ENCODE measurements around the gene ITPK1.

DNA sequence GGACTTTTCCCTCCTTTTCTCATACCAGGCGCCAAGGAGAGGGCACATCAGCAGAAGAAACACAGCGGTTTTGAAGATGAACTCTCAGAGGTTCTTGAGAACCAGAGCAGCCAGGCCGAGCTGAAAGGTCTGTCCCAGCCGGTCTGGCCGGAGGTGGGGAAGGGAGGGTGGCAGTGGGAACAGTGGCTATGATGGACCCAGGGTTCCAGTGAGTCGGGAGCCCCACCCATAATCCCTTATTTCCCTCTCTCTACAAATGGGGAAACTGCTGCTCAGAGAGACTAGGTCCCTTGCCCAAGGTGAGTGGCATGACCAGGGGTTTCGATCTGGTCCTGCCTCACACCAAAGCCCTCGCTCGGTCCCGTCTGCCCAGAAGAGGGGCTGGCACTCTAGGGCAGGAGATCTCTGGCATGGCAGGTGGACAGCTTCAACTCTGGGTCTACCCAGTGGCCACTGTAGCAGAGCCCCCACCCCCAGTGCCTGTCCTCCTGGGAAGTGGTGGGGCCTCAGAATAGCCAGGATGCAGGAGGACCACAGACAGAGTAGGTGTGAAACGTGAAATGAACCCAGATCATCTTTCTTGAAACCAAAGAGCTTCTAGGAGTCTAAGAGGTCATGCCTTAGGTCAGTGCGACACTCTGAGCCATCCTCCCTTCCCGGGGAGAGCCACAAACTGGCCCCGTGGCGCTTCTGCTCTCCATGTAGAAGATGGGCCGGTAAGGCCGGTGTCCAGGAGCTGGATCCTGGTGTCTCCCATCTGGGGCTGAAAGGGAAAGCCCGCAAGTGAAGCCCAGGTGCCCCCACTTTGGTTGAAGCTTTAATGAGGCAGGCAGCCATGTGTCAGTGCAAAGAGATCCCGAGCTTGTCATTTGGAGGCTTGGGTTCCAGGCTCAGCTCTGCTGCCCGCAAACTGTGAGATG lies 185.8 kb downstream of the ITPK1 start:
- TF ChIP-seq EZH2 (IDR thresholded peaks at IDR 0.05; ENCODE audit: insufficient read depth, poor library complexity, severe bottlenecking) = no peak
- TF ChIP-seq EZH2phosphoT487 (IDR thresholded peaks at IDR 0.05; ENCODE audit: insufficient read depth, low read depth) = no peak

Measured in GM23248 (cell line).